H1 (cell line): ENCODE data around the gene DSG4. TPM values are rescaled to one million over a fixed set of nuclear protein-coding genes. Genes with fewer than 3 reads are reported as not detected.

ENCODE experiments used
- RFX5 ChIP-seq: IDR thresholded peaks from 2 replicates; pipeline ENCODE4 v1.6.1; 2011; ENCODE audit warnings: low read depth, low read length, improper control_type of control experiment, borderline replicate concordance
- polyA plus RNA-seq, 7 experiments: library from polyadenylated mRNA; depleted of rRNA in 3 of 7; stranded (reverse) in 5 of 7; unstranded in 2 of 7; fragments of >200 nt in 5 of 7; fragments of 200-250 nt in 2 of 7; gene quantifications; 1 replicate in 5 of 7; 2 replicates in 1 of 7; 4 replicates in 1 of 7; pipeline versions ENCODE4 v1.2.1 to v1.2.3, GENCODE V29; 2011 to 2013; ENCODE audit warnings: missing spikeins in 2 of 7, mixed read lengths in 2 of 7
- total RNA-seq: library from RNA; stranded (reverse); fragmentation: NEBNext Ultra II Directional; extraction: Animal tissue kit (Norgen Biotek cat#: 25700); gene quantifications from 2 replicates; pipeline ENCODE4 v1.2.1, GENCODE V29; 2021
- TF ChIP-seq, protein P1 (sequence below): IDR thresholded peaks from 2 replicates; pipeline ENCODE4 v1.6.1; 2012; ENCODE audit warnings: low read length, inconsistent platforms

DSG4 gene
- total and polyA plus RNA-seq, 2 of the 8 experiments (the other 6 are each of a cell fraction or from before 2014, with no cell fraction given), result not detected

DNA sequence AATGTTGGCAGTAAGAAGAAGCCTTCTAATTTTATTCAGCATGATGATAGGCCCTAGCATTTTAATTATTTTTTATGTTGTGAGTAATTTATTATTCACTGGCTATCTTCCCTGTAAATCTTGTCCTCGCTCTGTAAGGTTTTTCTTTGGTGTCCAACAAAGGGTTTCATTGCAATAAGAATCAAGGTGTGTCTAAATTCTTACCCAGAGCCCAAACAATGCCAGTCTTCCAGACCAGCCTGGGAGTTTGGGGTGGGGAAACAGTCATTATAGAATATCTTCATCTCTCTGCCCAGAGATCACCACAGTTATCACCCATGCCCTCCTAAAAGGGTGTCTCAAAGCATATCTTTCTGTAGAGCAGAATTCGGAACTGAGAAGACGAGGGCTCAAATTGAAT, at the start of gene DSG4 (continued):
- TF ChIP-seq, protein P1, sequence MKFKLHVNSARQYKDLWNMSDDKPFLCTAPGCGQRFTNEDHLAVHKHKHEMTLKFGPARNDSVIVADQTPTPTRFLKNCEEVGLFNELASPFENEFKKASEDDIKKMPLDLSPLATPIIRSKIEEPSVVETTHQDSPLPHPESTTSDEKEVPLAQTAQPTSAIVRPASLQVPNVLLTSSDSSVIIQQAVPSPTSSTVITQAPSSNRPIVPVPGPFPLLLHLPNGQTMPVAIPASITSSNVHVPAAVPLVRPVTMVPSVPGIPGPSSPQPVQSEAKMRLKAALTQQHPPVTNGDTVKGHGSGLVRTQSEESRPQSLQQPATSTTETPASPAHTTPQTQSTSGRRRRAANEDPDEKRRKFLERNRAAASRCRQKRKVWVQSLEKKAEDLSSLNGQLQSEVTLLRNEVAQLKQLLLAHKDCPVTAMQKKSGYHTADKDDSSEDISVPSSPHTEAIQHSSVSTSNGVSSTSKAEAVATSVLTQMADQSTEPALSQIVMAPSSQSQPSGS, result no peak
- TF ChIP-seq RFX5, result no peak
